Fibroblast of lung (primary cell): ENCODE measurements around the gene MAZ. TPM values are rescaled to one million over a fixed set of nuclear protein-coding genes. Genes with fewer than 3 reads are reported as not detected.

Experiments
- DNase-seq, 2 donors: peaks; one replicate each; pipeline versions ENCODE4 v3.0.0 to v3.0.0-alpha.2; 2010; ENCODE audit warnings: low read depth in 2 of 2
- H2AFZ ChIP-seq: 2 replicates; pipeline ENCODE4 v1.5.1; 2012; ENCODE audit warnings: low read length, control low read depth, inconsistent platforms
- H3K27ac ChIP-seq: 2 replicates; pipeline ENCODE4 v1.5.1; 2011; ENCODE audit warnings: low read length, control low read depth; ENCODE audit not compliant: insufficient read depth
- H3K27me3 ChIP-seq: 2 replicates; pipeline ENCODE4 v1.5.1; 2011; ENCODE audit warnings: mild to moderate bottlenecking, low read length; ENCODE audit not compliant: control insufficient read depth, insufficient read depth
- H3K36me3 ChIP-seq: 2 replicates; pipeline ENCODE4 v1.5.1; 2011; ENCODE audit warnings: low read length; ENCODE audit not compliant: control insufficient read depth, insufficient read depth
- H3K4me1 ChIP-seq: 2 replicates; pipeline ENCODE4 v1.5.1; 2011; ENCODE audit warnings: low read length; ENCODE audit not compliant: control insufficient read depth, insufficient read depth; ENCODE audit errors: extremely low read depth
- H3K4me2 ChIP-seq: 2 replicates; pipeline ENCODE4 v1.5.1; 2011; ENCODE audit warnings: low read length, control low read depth; ENCODE audit not compliant: insufficient read depth; ENCODE audit errors: extremely low read depth
- H3K4me3 ChIP-seq, 4 experiments: fragments of 200-600 bp in 1 of 4; sonication (generic) in 1 of 4; replicated peaks in 1 of 4; 2 replicates each; pipeline ENCODE4 v1.5.1; 2011 to 2016; ENCODE audit warnings: low read length in 4 of 4, low read depth in 3 of 4, mild to moderate bottlenecking in 3 of 4, control low read depth in 2 of 4, inconsistent platforms in 1 of 4, mixed read lengths in 1 of 4; ENCODE audit not compliant: insufficient read depth in 1 of 4; ENCODE audit errors: control extremely low read depth in 1 of 4
- H3K79me2 ChIP-seq: 2 replicates; pipeline ENCODE4 v1.5.1; 2012; ENCODE audit warnings: mild to moderate bottlenecking, low read length, inconsistent platforms; ENCODE audit not compliant: control insufficient read depth, insufficient read depth
- H3K9ac ChIP-seq: 2 replicates; pipeline ENCODE4 v1.5.1; 2011; ENCODE audit warnings: mild to moderate bottlenecking, low read length, control low read depth; ENCODE audit not compliant: insufficient read depth
- H3K9me3 ChIP-seq: 2 replicates; pipeline ENCODE4 v1.5.1; 2012; ENCODE audit warnings: low read depth, low read length; ENCODE audit not compliant: control insufficient read depth, insufficient read depth
- H4K20me1 ChIP-seq: 2 replicates; pipeline ENCODE4 v1.5.1; 2011; ENCODE audit warnings: low read length; ENCODE audit not compliant: control insufficient read depth, insufficient read depth; ENCODE audit errors: extremely low read depth
- CTCF ChIP-seq, 2 donors: IDR thresholded peaks in 1 of 2; conservative IDR thresholded peaks in 1 of 2; 1 replicate in 1 of 2; 2 replicates in 1 of 2; pipeline ENCODE4 v1.5.1; 2011 to 2012; ENCODE audit warnings: low read length in 2 of 2, control low read depth in 1 of 2, inconsistent platforms in 1 of 2, low read depth in 1 of 2, mild to moderate bottlenecking in 1 of 2
- EZH2 ChIP-seq: IDR thresholded peaks from 2 replicates; pipeline ENCODE4 v1.5.1; 2012; ENCODE audit warnings: low read length, control low read depth, mild to moderate bottlenecking; ENCODE audit errors: missing control alignments
- polyA plus RNA-seq, 2 donors: library from polyadenylated mRNA; depleted of rRNA in 1 of 2; stranded (reverse) in 1 of 2; unstranded in 1 of 2; fragments of >200 nt; gene quantifications; 2 replicates each; pipeline ENCODE4 v1.2.1, GENCODE V29; 2011 to 2012; ENCODE audit warnings: missing spikeins in 1 of 2
- total RNA-seq: library from RNA; depleted of rRNA; stranded (reverse); fragments of >200 nt; gene quantifications from 2 replicates; pipeline ENCODE4 v1.2.1, GENCODE V29; 2014

Gene MAZ
- total and polyA plus RNA-seq, 2 donors (not counting 1 experiment from before 2014, with no cell fraction given) = 68.1 to 131 TPM

GRCh38 chr16:29844575-29845331 lies 38.4 kb downstream of the MAZ start:
- no peaks in the 10 kb centered on the region for H3K79me2 ChIP-seq
- H3K4me1 ChIP-seq = no peaks in the 10 kb centered on the region
- no peak overlapping the region for H3K9ac ChIP-seq
- H3K4me3 ChIP-seq = no peak overlapping the region
- no peaks in the 10 kb centered on the region for H3K27me3 ChIP-seq
- no peak overlapping the region for H3K4me2 ChIP-seq
- TF ChIP-seq EZH2 = no peak
- no peaks in the 10 kb centered on the region for H4K20me1 ChIP-seq
- H3K27ac ChIP-seq = no peak overlapping the region
- peaks cover 61% of the 10 kb centered on the region for H3K36me3 ChIP-seq
- no peak overlapping the region for H2AFZ ChIP-seq
- H3K9me3 ChIP-seq = no peaks in the 10 kb centered on the region
- peak in 1 of 2 donors; percentile 47 for DNase-seq

- H3K4me1 ChIP-seq = no peaks in the 10 kb centered on the region
- H3K9ac ChIP-seq = no peak overlapping the region
- H3K9me3 ChIP-seq = no peaks in the 10 kb centered on the region
- no peak overlapping the region for H3K4me3 ChIP-seq
- H3K27me3 ChIP-seq = no peaks in the 10 kb centered on the region
- no peak overlapping the region for H3K27ac ChIP-seq
- no peak for DNase-seq
- TF ChIP-seq EZH2 (no peak), CTCF (conservative IDR thresholded peaks at IDR 0.05 in 1 of 2, IDR thresholded peaks at IDR 0.05 in 1 of 2; ENCODE audit: low read depth in 1 of 2, low read length in 2 of 2) (no peak)
- no peak overlapping the region for H3K4me2 ChIP-seq
- H3K36me3 ChIP-seq = peaks cover 57% of the 10 kb centered on the region
- no peaks in the 10 kb centered on the region for H4K20me1 ChIP-seq
- H2AFZ ChIP-seq = no peak overlapping the region
- H3K79me2 ChIP-seq = no peaks in the 10 kb centered on the region
Observed at GRCh38 chr16:29845656-29846055, 39.3 kb downstream of the MAZ start.

- no peaks in the 10 kb centered on the region for H3K4me1 ChIP-seq
- H3K4me3 ChIP-seq = no peak overlapping the region
- DNase-seq = peak; percentile 39 to 70
- no peak overlapping the region for H2AFZ ChIP-seq
- H3K27ac ChIP-seq = no peak overlapping the region
- no peaks in the 10 kb centered on the region for H4K20me1 ChIP-seq
- H3K36me3 ChIP-seq = peaks cover 40% of the 10 kb centered on the region
- no peak overlapping the region for H3K4me2 ChIP-seq
- no peaks in the 10 kb centered on the region for H3K27me3 ChIP-seq
- no peaks in the 10 kb centered on the region for H3K9me3 ChIP-seq
- no peak for TF ChIP-seq EZH2
- TF ChIP-seq CTCF (conservative IDR thresholded peaks at IDR 0.05 in 1 of 2, IDR thresholded peaks at IDR 0.05 in 1 of 2; ENCODE audit: low read depth in 1 of 2, low read length in 2 of 2) = peak; percentile 86 to 94
- no peak overlapping the region for H3K9ac ChIP-seq
- H3K79me2 ChIP-seq = no peaks in the 10 kb centered on the region
Observed at GRCh38 chr16:29848420-29849297, 42.3 kb downstream of the MAZ start.
